HFFc6 (cell line): Measurements from ENCODE around the gene ALS2. TPM values are rescaled to one million over a fixed set of nuclear protein-coding genes. Genes with fewer than 3 reads are reported as not detected.
A peak's percentile ranks its signal among the peaks of the same experiment; 100 is the strongest.
"Not testable (repeated sequence)": the region's sequence is repeated elsewhere in the genome, so short reads cannot be mapped to it uniquely, and the experiment has no call there.

Experiments used
- DNase-seq: peaks from one replicate; pipeline ENCODE4 v3.0.0-alpha.2; 2018
- H3K27ac Mint-ChIP-seq: 2 replicates; pipeline ENCODE4 v1.8.0; 2020; ENCODE audit warnings: mild to moderate bottlenecking, mixed read lengths
- H3K27me3 Mint-ChIP-seq: 2 replicates; pipeline ENCODE4 v1.8.0; 2021; ENCODE audit warnings: mild to moderate bottlenecking, moderate library complexity, mixed read lengths; ENCODE audit not compliant: insufficient read depth
- H3K36me3 Mint-ChIP-seq: 2 replicates; pipeline ENCODE4 v1.8.0; 2021; ENCODE audit warnings: low read depth, mixed read lengths
- H3K4me1 Mint-ChIP-seq: 2 replicates; pipeline ENCODE4 v1.8.0; 2020; ENCODE audit warnings: low read depth, mixed read lengths
- H3K4me3 Mint-ChIP-seq: 2 replicates; pipeline ENCODE4 v1.8.0; 2020; ENCODE audit warnings: mild to moderate bottlenecking, moderate library complexity, mixed read lengths
- H3K9me3 Mint-ChIP-seq: 2 replicates; pipeline ENCODE4 v1.8.0; 2020; ENCODE audit warnings: mild to moderate bottlenecking, mixed read lengths
- CTCF ChIP-seq: fragments of 200-600 bp; sonication (generic); IDR thresholded peaks from 2 replicates; pipeline ENCODE4 v1.5.0; 2021; ENCODE audit warnings: antibody characterized with exemption, mild to moderate bottlenecking
- total RNA-seq, 6 experiments: library from RNA; stranded (reverse); fragmentation: NEBNext Ultra II Directional; extraction: Animal tissue kit (Norgen Biotek cat#: 25700); gene quantifications; 2 replicates in 1 of 6; 3 replicates in 5 of 6; pipeline ENCODE4 v1.2.3, GENCODE V29; 2021

ALS2 gene
- total RNA-seq, 6 experiments from 2014 or later, result 44.8 to 54.0 (median 46.4) TPM

- Mint-ChIP-seq H3K36me3 (peaks cover 19% of the 10 kb centered on the region), H3K27ac (no peak overlapping the region), H3K9me3 (no peaks in the 10 kb centered on the region), H3K4me3 (no peak overlapping the region), H3K4me1 (no peaks in the 10 kb centered on the region; the same call in 1 of the 2 replicates), H3K27me3 (no peaks in the 10 kb centered on the region)
- TF ChIP-seq CTCF, result peak; percentile 72
- DNase-seq, result no peak
These were observed 100.0 kb downstream of the ALS2 start for GRCh38 chr2:201680743-201681142.

GRCh38 chr2:201678401-201678800 is 102.3 kb downstream of the ALS2 start:
- no peak overlapping the region for H3K4me3 Mint-ChIP-seq
- H3K4me1 Mint-ChIP-seq, result no peaks in the 10 kb centered on the region
- TF ChIP-seq CTCF, result no peak
- H3K36me3 Mint-ChIP-seq, result peaks cover 11% of the 10 kb centered on the region
- no peak for DNase-seq
- H3K27ac Mint-ChIP-seq, result no peak overlapping the region
- no peaks in the 10 kb centered on the region for H3K27me3 Mint-ChIP-seq
- no peaks in the 10 kb centered on the region for H3K9me3 Mint-ChIP-seq

DNA sequence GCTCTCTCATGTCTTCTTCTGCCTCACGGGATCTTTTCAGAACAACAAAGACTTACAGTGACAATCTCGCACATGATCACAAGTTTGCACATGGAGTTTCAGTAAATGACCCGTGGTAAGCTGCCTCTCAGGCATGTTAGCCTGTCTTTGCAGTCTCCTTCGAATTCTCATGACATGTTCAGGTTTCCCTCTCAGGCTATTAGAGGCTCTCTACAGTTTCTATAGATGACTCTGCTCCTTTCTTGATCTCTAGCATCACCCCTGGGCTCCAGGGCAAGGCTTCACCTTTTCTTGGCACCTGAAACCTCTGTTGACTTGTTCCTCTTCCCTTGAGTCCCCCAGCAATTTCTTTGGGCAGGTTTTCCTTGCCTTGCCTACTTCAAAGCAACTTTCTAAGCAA is 105.3 kb downstream of the ALS2 start:
- no peak for TF ChIP-seq CTCF
- H3K4me1 Mint-ChIP-seq, result peaks cover 12% of the 10 kb centered on the region
- H3K36me3 Mint-ChIP-seq, result peaks cover 13% of the 10 kb centered on the region
- DNase-seq, result no peak
- H3K9me3 Mint-ChIP-seq, result no peaks in the 10 kb centered on the region
- H3K4me3 Mint-ChIP-seq, result no peak overlapping the region
- H3K27me3 Mint-ChIP-seq, result no peaks in the 10 kb centered on the region; the same call in 1 of the 2 replicates
- H3K27ac Mint-ChIP-seq, result no peak overlapping the region

GRCh38 chr2:201674794-201675193 is 105.9 kb downstream of the ALS2 start:
- Mint-ChIP-seq H3K9me3 (no peaks in the 10 kb centered on the region), H3K27ac (no peak overlapping the region), H3K27me3 (no peaks in the 10 kb centered on the region; the same call in 1 of the 2 replicates), H3K4me3 (no peak overlapping the region), H3K4me1 (peaks cover 12% of the 10 kb centered on the region), H3K36me3 (peaks cover 13% of the 10 kb centered on the region)
- no peak for DNase-seq
- no peak for TF ChIP-seq CTCF

DNA sequence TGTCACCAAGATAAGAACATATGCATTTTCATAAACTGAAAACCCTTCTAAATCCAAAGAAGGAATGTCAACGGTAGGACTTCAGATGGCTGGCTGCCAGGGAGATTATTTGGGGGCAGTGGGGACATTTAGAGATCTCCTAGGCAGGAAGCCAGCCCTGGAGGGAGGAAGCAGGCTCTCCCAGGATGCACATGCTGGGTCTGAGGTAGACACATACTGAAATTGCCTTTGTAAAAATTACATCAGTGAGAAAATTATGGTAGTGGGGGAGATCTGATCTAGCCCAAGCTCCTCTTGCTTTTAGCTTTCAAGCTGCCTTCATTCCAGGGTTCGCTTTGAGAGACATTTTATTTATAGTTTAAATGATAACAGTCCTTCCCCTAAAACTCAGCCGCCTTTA is 106.4 kb downstream of the ALS2 start:
- H3K4me3 Mint-ChIP-seq, result no peak overlapping the region
- DNase-seq, result no peak
- no peak overlapping the region for H3K27ac Mint-ChIP-seq
- H3K36me3 Mint-ChIP-seq, result peaks cover 13% of the 10 kb centered on the region
- no peaks in the 10 kb centered on the region for H3K9me3 Mint-ChIP-seq
- no peaks in the 10 kb centered on the region; the same call in 1 of the 2 replicates for H3K27me3 Mint-ChIP-seq
- no peak for TF ChIP-seq CTCF
- peaks cover 12% of the 10 kb centered on the region for H3K4me1 Mint-ChIP-seq

GRCh38 chr2:201673546-201673945 is 107.2 kb downstream of the ALS2 start:
- Mint-ChIP-seq H3K4me1 (peaks cover 20% of the 10 kb centered on the region), H3K27ac (no peak overlapping the region)

GRCh38 chr2:201671205-201671604 is 109.5 kb downstream of the ALS2 start:
- not testable (repeated sequence) for H3K4me3 Mint-ChIP-seq, H3K27ac Mint-ChIP-seq, H3K9me3 Mint-ChIP-seq, H3K27me3 Mint-ChIP-seq, DNase-seq
- Mint-ChIP-seq H3K36me3 (peaks cover 13% of the 10 kb centered on the region), H3K4me1 (peaks cover 27% of the 10 kb centered on the region)

More at GRCh38 chr2:201673546-201673945, 107.2 kb downstream of the ALS2 start:
- no peak overlapping the region for H3K4me3 Mint-ChIP-seq
- no peak for TF ChIP-seq CTCF
- no peaks in the 10 kb centered on the region; the same call in 1 of the 2 replicates for H3K27me3 Mint-ChIP-seq
- no peak for DNase-seq
- H3K9me3 Mint-ChIP-seq, result no peaks in the 10 kb centered on the region
- peaks cover 13% of the 10 kb centered on the region for H3K36me3 Mint-ChIP-seq
